ENCODE results near the gene TPI1. TPM values are rescaled to one million over a fixed set of nuclear protein-coding genes. Genes with fewer than 3 reads are reported as not detected.

Gene TPI1
- polyA plus RNA-seq, 1 of the 3 experiments (the other 2 are of a cell fraction): 1,175 TPM

DNA sequence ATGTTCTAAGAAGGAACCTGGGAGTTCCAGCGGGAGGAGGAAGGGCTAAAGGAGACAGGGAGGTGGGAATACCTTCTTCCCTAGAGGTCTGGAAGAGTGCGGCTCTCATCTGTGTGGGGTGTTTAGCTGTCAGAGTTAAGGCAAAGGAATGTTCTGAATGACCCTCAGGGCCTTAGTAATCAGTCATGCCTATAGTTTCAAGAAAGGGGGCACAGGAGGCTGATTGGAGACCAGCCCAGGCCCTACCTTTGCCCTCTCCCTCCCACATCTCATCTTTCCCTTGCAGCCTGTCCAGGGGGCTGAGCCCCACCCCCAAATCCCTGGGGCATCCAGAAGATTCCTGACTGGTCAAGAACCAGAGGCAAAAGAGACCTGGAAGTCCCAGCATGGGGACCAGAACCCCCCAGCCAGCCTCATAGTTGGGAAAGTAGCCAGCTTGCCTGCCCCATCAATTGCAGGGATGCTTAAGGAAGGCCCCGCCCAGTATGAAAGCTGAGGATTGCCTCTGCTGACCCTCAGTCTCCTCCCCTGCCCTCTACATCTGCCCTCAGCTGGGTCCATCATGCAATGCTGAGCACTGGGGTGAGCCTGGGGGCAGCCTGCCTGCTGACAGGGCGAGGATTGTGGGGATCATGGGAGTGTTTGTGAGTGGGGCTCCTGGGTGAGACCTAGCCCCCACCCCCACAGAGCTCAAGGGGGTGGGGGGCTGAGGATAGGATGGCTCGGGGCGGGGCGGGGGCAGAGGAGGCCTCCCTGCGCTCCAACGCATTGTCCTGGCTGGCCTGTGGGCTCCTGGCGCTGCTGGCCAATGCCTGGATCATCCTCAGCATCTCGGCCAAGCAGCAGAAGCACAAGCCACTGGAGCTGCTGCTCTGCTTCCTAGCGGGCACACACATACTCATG lies 43.9 kb upstream of the TPI1 start:
- Histone ChIP-seq H2AFZ (ENCODE audit: low read depth) (no peak overlapping the region), H3K9me3 (no peaks in the 10 kb centered on the region), H3K4me2 (no peak overlapping the region), H3K36me3 (replicated peaks in 1 of 2; ENCODE audit: control insufficient read depth in 1 of 2, insufficient read depth in 2 of 2, low read length in 1 of 2) (no peaks in the 10 kb centered on the region), H4K20me1 (ENCODE audit: insufficient read depth) (no peaks in the 10 kb centered on the region), H3K27me3 (ENCODE audit: insufficient read depth) (no peaks in the 10 kb centered on the region), H3K4me3 (ENCODE audit: low read depth in 2 of 2, low read length in 1 of 2) (no peak overlapping the region), H3K9me2 (no peaks in the 10 kb centered on the region), H3K9ac (no peak overlapping the region), H3K79me2 (ENCODE audit: insufficient read depth) (peaks cover 5% of the 10 kb centered on the region; the same call in 1 of the 2 replicates), H3F3A (replicated peaks; ENCODE audit: insufficient read depth) (peaks cover 8% of the 10 kb centered on the region), H3K4me1 (ENCODE audit: control insufficient read depth in 1 of 2, insufficient read depth in 2 of 2, low read depth in 1 of 2, low read length in 1 of 2) (peaks cover 24 to 70% of the 10 kb centered on the region in 2 experiments; a peak in 3 of 4 replicates), H3K27ac (ENCODE audit: low read depth in 2 of 2, low read length in 1 of 2) (no peak overlapping the region)
- WGBS (ENCODE audit: low lambda C conversion rate): 79% methylated on average over 3 of the region's 12 CpGs
- POLR2A ChIA-PET: interaction anchor here (0.6 to 7.0 kb wide), 4 partner anchors 14 to 140 kb away, joined by 3 to 46 read pairs (median 3); partner anchors contain the start of genes MLF2 and SPSB2
- no peak for TF ChIP-seq RXRA (IDR thresholded peaks at IDR 0.05; ENCODE audit: borderline replicate concordance, low read depth)
- CTCF ChIA-PET: interaction anchor here (0.6 to 14.1 kb wide), 11 partner anchors 12 to 210 kb away, joined by 3 to 246 read pairs (median 24); partner anchors contain the start of genes CDCA3, GNB3, MLF2 and PTMS
- DNase-seq: no peak

DNA sequence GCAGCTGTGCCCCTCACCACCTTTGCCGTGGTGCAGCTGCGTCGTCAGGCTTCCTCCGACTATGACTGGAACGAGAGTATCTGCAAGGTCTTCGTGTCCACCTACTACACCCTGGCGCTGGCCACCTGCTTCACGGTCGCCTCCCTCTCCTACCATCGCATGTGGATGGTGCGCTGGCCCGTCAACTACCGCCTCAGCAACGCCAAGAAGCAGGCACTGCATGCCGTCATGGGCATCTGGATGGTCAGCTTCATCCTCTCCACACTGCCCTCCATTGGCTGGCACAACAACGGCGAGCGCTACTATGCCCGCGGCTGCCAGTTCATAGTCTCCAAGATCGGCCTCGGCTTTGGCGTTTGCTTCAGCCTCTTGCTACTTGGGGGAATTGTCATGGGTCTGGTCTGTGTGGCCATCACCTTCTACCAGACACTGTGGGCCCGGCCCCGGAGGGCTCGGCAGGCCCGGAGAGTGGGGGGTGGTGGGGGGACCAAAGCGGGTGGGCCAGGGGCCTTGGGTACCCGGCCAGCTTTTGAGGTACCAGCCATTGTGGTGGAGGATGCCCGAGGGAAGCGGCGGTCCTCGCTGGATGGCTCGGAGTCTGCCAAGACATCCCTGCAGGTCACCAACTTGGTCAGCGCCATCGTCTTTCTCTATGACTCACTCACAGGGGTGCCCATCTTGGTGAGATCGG lies 43.1 kb upstream of the TPI1 start:
- Histone ChIP-seq H3K27me3 (ENCODE audit: insufficient read depth) (no peaks in the 10 kb centered on the region), H3K79me2 (ENCODE audit: insufficient read depth) (peaks cover 13% of the 10 kb centered on the region), H3K9me2 (no peaks in the 10 kb centered on the region), H2AFZ (ENCODE audit: low read depth) (no peak overlapping the region), H3F3A (replicated peaks; ENCODE audit: insufficient read depth) (peaks cover 8% of the 10 kb centered on the region), H3K9me3 (no peaks in the 10 kb centered on the region), H3K4me1 (ENCODE audit: control insufficient read depth in 1 of 2, insufficient read depth in 2 of 2, low read depth in 1 of 2, low read length in 1 of 2) (peaks cover 24 to 64% of the 10 kb centered on the region in 2 experiments; a peak in 3 of 4 replicates), H3K4me3 (ENCODE audit: low read depth in 2 of 2, low read length in 1 of 2) (no peak overlapping the region), H3K4me2 (no peak overlapping the region), H4K20me1 (ENCODE audit: insufficient read depth) (no peaks in the 10 kb centered on the region), H3K9ac (no peak overlapping the region), H3K36me3 (replicated peaks in 1 of 2; ENCODE audit: control insufficient read depth in 1 of 2, insufficient read depth in 2 of 2, low read length in 1 of 2) (no peaks in the 10 kb centered on the region), H3K27ac (ENCODE audit: low read depth in 2 of 2, low read length in 1 of 2) (no peak overlapping the region)
- TF ChIP-seq GATA2 (CRISPR knock-in tag; IDR thresholded peaks at IDR 0.05) (no peak), MEF2A (IDR thresholded peaks at IDR 0.05; ENCODE audit: borderline replicate concordance, low read depth) (no peak), EZH2phosphoT487 (IDR thresholded peaks at IDR 0.05; ENCODE audit: borderline replicate concordance, low read depth) (no peak), MXI1 (IDR thresholded peaks at IDR 0.05; ENCODE audit: low read depth, low read length) (no peak), FOXM1 (IDR thresholded peaks at IDR 0.05; ENCODE audit: low read depth) (no peak), NFIC (IDR thresholded peaks at IDR 0.05; ENCODE audit: borderline replicate concordance) (no peak), RXRA (IDR thresholded peaks at IDR 0.05; ENCODE audit: borderline replicate concordance, low read depth) (no peak), YY1 (IDR thresholded peaks at IDR 0.05; ENCODE audit: low read depth) (no peak), SMC3 (IDR thresholded peaks at IDR 0.05; ENCODE audit: low read depth, low read length) (no peak), TAF1 (IDR thresholded peaks at IDR 0.05; ENCODE audit: borderline replicate concordance, low read depth, low read length) (no peak)
- TF ChIP-seq, protein P1, sequence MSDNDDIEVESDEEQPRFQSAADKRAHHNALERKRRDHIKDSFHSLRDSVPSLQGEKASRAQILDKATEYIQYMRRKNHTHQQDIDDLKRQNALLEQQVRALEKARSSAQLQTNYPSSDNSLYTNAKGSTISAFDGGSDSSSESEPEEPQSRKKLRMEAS (IDR thresholded peaks at IDR 0.05; ENCODE audit: low read depth): no peak
- TF ChIP-seq, protein P2, sequence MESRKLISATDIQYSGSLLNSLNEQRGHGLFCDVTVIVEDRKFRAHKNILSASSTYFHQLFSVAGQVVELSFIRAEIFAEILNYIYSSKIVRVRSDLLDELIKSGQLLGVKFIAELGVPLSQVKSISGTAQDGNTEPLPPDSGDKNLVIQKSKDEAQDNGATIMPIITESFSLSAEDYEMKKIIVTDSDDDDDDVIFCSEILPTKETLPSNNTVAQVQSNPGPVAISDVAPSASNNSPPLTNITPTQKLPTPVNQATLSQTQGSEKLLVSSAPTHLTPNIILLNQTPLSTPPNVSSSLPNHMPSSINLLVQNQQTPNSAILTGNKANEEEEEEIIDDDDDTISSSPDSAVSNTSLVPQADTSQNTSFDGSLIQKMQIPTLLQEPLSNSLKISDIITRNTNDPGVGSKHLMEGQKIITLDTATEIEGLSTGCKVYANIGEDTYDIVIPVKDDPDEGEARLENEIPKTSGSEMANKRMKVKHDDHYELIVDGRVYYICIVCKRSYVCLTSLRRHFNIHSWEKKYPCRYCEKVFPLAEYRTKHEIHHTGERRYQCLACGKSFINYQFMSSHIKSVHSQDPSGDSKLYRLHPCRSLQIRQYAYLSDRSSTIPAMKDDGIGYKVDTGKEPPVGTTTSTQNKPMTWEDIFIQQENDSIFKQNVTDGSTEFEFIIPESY (IDR thresholded peaks at IDR 0.05; ENCODE audit: borderline replicate concordance, low read depth): no peak
- TF ChIP-seq, protein P3, sequence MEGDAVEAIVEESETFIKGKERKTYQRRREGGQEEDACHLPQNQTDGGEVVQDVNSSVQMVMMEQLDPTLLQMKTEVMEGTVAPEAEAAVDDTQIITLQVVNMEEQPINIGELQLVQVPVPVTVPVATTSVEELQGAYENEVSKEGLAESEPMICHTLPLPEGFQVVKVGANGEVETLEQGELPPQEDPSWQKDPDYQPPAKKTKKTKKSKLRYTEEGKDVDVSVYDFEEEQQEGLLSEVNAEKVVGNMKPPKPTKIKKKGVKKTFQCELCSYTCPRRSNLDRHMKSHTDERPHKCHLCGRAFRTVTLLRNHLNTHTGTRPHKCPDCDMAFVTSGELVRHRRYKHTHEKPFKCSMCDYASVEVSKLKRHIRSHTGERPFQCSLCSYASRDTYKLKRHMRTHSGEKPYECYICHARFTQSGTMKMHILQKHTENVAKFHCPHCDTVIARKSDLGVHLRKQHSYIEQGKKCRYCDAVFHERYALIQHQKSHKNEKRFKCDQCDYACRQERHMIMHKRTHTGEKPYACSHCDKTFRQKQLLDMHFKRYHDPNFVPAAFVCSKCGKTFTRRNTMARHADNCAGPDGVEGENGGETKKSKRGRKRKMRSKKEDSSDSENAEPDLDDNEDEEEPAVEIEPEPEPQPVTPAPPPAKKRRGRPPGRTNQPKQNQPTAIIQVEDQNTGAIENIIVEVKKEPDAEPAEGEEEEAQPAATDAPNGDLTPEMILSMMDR (IDR thresholded peaks at IDR 0.05): no peak
- TF ChIP-seq, protein P4, sequence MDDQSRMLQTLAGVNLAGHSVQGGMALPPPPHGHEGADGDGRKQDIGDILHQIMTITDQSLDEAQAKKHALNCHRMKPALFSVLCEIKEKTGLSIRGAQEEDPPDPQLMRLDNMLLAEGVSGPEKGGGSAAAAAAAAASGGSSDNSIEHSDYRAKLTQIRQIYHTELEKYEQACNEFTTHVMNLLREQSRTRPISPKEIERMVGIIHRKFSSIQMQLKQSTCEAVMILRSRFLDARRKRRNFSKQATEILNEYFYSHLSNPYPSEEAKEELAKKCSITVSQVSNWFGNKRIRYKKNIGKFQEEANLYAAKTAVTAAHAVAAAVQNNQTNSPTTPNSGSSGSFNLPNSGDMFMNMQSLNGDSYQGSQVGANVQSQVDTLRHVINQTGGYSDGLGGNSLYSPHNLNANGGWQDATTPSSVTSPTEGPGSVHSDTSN (IDR thresholded peaks at IDR 0.05): no peak
- ChIA-PET CTCF (interaction anchor here (1.0 to 14.1 kb wide), 21 partner anchors 7 to 154 kb away, joined by 3 to 246 read pairs (median 10); partner anchors contain the start of genes CD4, CDCA3, GNB3 and MLF2), POLR2A (interaction anchor here (1.3 to 7.0 kb wide), 2 partner anchors 48 to 71 kb away, joined by 3 to 46 read pairs; partner anchors contain the start of genes MLF2 and SPSB2)
- WGBS (ENCODE audit: low lambda C conversion rate): 95% methylated on average over 33 of the region's 37 CpGs
- no peak for DNase-seq

Measured in SK-N-SH (cell line).